ENCODE measurements around the gene STRN. TPM values are rescaled to one million over a fixed set of nuclear protein-coding genes. Genes with fewer than 3 reads are reported as not detected.

STRN gene
- total RNA-seq, 2 experiments from 2014 or later = 16.1 to 32.6 TPM

- H2AFZ ChIP-seq (ENCODE audit: low read length) = no peak overlapping the region
- BruUV-seq (replicated peaks) = no TSS peak
- no peak overlapping the region for H3K4me2 ChIP-seq (ENCODE audit: low read length)
- no peak overlapping the region for H3K27ac ChIP-seq (ENCODE audit: low read depth, low read length, poor library complexity, severe bottlenecking)
- POLR2A ChIA-PET = interaction anchor here (0.6 to 1.3 kb wide), 3 partner anchors 13 to 166 kb away, joined by 3 read pairs; no protein-coding TSS in a partner anchor
- no peak overlapping the region for H3K4me3 ChIP-seq (ENCODE audit: low read depth, low read length, poor library complexity, severe bottlenecking)
- peaks cover 40% of the 10 kb centered on the region; the same call in 1 of the 2 replicates for H3K79me2 ChIP-seq (ENCODE audit: insufficient read depth, low read depth, low read length)
- no peaks in the 10 kb centered on the region for H3K9me2 ChIP-seq (ENCODE audit: insufficient read depth, low read length)
- H3K36me3 ChIP-seq (ENCODE audit: insufficient read depth, low read length) = no peaks in the 10 kb centered on the region
- no peaks in the 10 kb centered on the region for H3K9me3 ChIP-seq (ENCODE audit: low read length)
- H3K4me1 ChIP-seq (ENCODE audit: insufficient read depth, low read length, poor library complexity, severe bottlenecking) = no peaks in the 10 kb centered on the region
- intact Hi-C loops (cut with micrococcal nuclease; ENCODE audit: unreplicated experiment) = no loop called here
- no peak for TF ChIP-seq CTCF (conservative IDR thresholded peaks at IDR 0.05; ENCODE audit: low read length)
- no peak for TF ChIP-seq EZH2phosphoT487 (IDR thresholded peaks at IDR 0.05; ENCODE audit: borderline replicate concordance, low read depth, low read length)
- DNase-seq (ENCODE audit: low spot score) = no peak
- CTCF ChIA-PET (ENCODE audit: unreplicated experiment) = interaction anchor here (0.6 kb wide), 2 partner anchors 10 to 188 kb away, joined by 3 read pairs; no protein-coding TSS in a partner anchor
- no peaks in the 10 kb centered on the region; the same call in 1 of the 2 replicates for H4K20me1 ChIP-seq (ENCODE audit: insufficient read depth, low read length)
Observed at GRCh38 chr2:36954977-36955607, 11.2 kb downstream of the STRN start.

- no peaks in the 10 kb centered on the region for H3K4me1 ChIP-seq (ENCODE audit: insufficient read depth, low read length, poor library complexity, severe bottlenecking)
- ChIA-PET POLR2A (no interaction called here), CTCF (ENCODE audit: unreplicated experiment) (no interaction called here)
- no peaks in the 10 kb centered on the region for H3K9me3 ChIP-seq (ENCODE audit: low read length)
- no peaks in the 10 kb centered on the region for H3K36me3 ChIP-seq (ENCODE audit: insufficient read depth, low read length)
- H3K4me3 ChIP-seq (ENCODE audit: low read depth, low read length, poor library complexity, severe bottlenecking) = no peak overlapping the region
- no peaks in the 10 kb centered on the region; the same call in 1 of the 2 replicates for H4K20me1 ChIP-seq (ENCODE audit: insufficient read depth, low read length)
- H2AFZ ChIP-seq (ENCODE audit: low read length) = no peak overlapping the region
- H3K79me2 ChIP-seq (ENCODE audit: insufficient read depth, low read depth, low read length) = peaks cover 29% of the 10 kb centered on the region; the same call in 1 of the 2 replicates
- H3K9me2 ChIP-seq (ENCODE audit: insufficient read depth, low read length) = no peaks in the 10 kb centered on the region
- DNase-seq (ENCODE audit: low spot score) = no peak
- no peak overlapping the region for H3K4me2 ChIP-seq (ENCODE audit: low read length)
- no peak overlapping the region for H3K27ac ChIP-seq (ENCODE audit: low read depth, low read length, poor library complexity, severe bottlenecking)
- TF ChIP-seq EZH2phosphoT487 (IDR thresholded peaks at IDR 0.05; ENCODE audit: borderline replicate concordance, low read depth, low read length) (no peak), CTCF (conservative IDR thresholded peaks at IDR 0.05; ENCODE audit: low read length) (no peak)
- intact Hi-C loops (cut with micrococcal nuclease; ENCODE audit: unreplicated experiment) = no loop called here
- BruUV-seq (replicated peaks) = no TSS peak
Observed at GRCh38 chr2:36952748-36953197, 13.6 kb downstream of the STRN start.

GRCh38 chr2:36951574-36951973 lies 14.8 kb downstream of the STRN start:
- Histone ChIP-seq H3K4me3 (ENCODE audit: low read depth, low read length, poor library complexity, severe bottlenecking) (no peak overlapping the region), H4K20me1 (ENCODE audit: insufficient read depth, low read length) (no peaks in the 10 kb centered on the region; the same call in 1 of the 2 replicates), H2AFZ (ENCODE audit: low read length) (no peak overlapping the region), H3K9me3 (ENCODE audit: low read length) (no peaks in the 10 kb centered on the region), H3K4me2 (ENCODE audit: low read length) (no peak overlapping the region), H3K4me1 (ENCODE audit: insufficient read depth, low read length, poor library complexity, severe bottlenecking) (no peaks in the 10 kb centered on the region), H3K79me2 (ENCODE audit: insufficient read depth, low read depth, low read length) (peaks cover 22% of the 10 kb centered on the region; the same call in 1 of the 2 replicates), H3K36me3 (ENCODE audit: insufficient read depth, low read length) (no peaks in the 10 kb centered on the region), H3K9me2 (ENCODE audit: insufficient read depth, low read length) (no peaks in the 10 kb centered on the region), H3K27ac (ENCODE audit: low read depth, low read length, poor library complexity, severe bottlenecking) (no peak overlapping the region)
- CTCF ChIA-PET (ENCODE audit: unreplicated experiment) = no interaction called here
- no TSS peak for BruUV-seq (replicated peaks)
- TF ChIP-seq CTCF (conservative IDR thresholded peaks at IDR 0.05; ENCODE audit: low read length) (no peak), EZH2phosphoT487 (IDR thresholded peaks at IDR 0.05; ENCODE audit: borderline replicate concordance, low read depth, low read length) (no peak)
- no peak for DNase-seq (ENCODE audit: low spot score)
- intact Hi-C loops (cut with micrococcal nuclease; ENCODE audit: unreplicated experiment) = no loop called here
- POLR2A ChIA-PET = interaction anchor here (0.7 kb wide), 1 partner anchor 205 kb away, joined by 8 read pairs; no protein-coding TSS in a partner anchor
